Activated CD4-positive, alpha-beta T cell treated with anti-CD3 and anti-CD28 coated beads for 4 hours (primary cell): Measurements from ENCODE around the gene EHMT1.
"Not testable (repeated sequence)": the region's sequence is repeated elsewhere in the genome, so short reads cannot be mapped to it uniquely, and the experiment has no call there.

Source experiments
- DNase-seq, 2 donors: peaks; one replicate each; pipeline ENCODE4 v3.0.0-alpha.2; 2020

The EHMT1 gene

GRCh38 chr9:137590469-137591383 is 28.1 kb upstream of the EHMT1 start, which contains the start of gene ZMYND19:
Gene ZMYND19 (minus strand): TSS chr9:137590512. CDS start chr9:137590263, 249 bp downstream.
- peak; percentile 88 to 89 for DNase-seq

GRCh38 chr9:137592767-137593166 is 26.0 kb upstream of the EHMT1 start:
- no peak for DNase-seq

GRCh38 chr9:137593176-137593575 is 25.6 kb upstream of the EHMT1 start:
- DNase-seq: no peak

- not testable (repeated sequence) for DNase-seq
Measured at GRCh38 chr9:137596577-137596976, 22.2 kb upstream of the EHMT1 start.

- no peak for DNase-seq
Measured at GRCh38 chr9:137598943-137599342, 19.9 kb upstream of the EHMT1 start.

GRCh38 chr9:137602661-137603060 is 16.1 kb upstream of the EHMT1 start:
- DNase-seq: no peak

- no peak for DNase-seq
Measured at GRCh38 chr9:137603879-137604278, 14.9 kb upstream of the EHMT1 start.

GRCh38 chr9:137604345-137605086 is 14.3 kb upstream of the EHMT1 start:
- no peak for DNase-seq

GRCh38 chr9:137605121-137606004 is 13.4 kb upstream of the EHMT1 start, which contains the start of gene ARRDC1:
Gene ARRDC1 (plus strand): TSS chr9:137605686. CDS start chr9:137605718, 32 bp downstream.
- DNase-seq: peak; percentile 92 to 94

GRCh38 chr9:137606005-137606621 is 12.7 kb upstream of the EHMT1 start:
- no peak for DNase-seq

- no peak for DNase-seq
Measured at GRCh38 chr9:137606734-137607138, 12.1 kb upstream of the EHMT1 start.

GRCh38 chr9:137607141-137607857 is 11.5 kb upstream of the EHMT1 start:
- DNase-seq: no peak

- DNase-seq: no peak
Measured at GRCh38 chr9:137610944-137611343, 7.9 kb upstream of the EHMT1 start.

- no peak for DNase-seq
Measured at GRCh38 chr9:137611623-137612609, 6.9 kb upstream of the EHMT1 start.

GRCh38 chr9:137612741-137613142 is 6.1 kb upstream of the EHMT1 start:
- no peak for DNase-seq

GRCh38 chr9:137613259-137613658 is 5.5 kb upstream of the EHMT1 start:
- DNase-seq: no peak

- DNase-seq: no peak
Measured at GRCh38 chr9:137613738-137614523, 4.9 kb upstream of the EHMT1 start.

GRCh38 chr9:137614631-137615386 is 4.0 kb upstream of the EHMT1 start:
- no peak for DNase-seq
